ENCODE measurements around the gene TXNRD2. TPM values are rescaled to one million over a fixed set of nuclear protein-coding genes. Genes with fewer than 3 reads are reported as not detected.

The TXNRD2 gene
- total RNA-seq, 1 donor from 2014 or later = 22.9 TPM

DNA sequence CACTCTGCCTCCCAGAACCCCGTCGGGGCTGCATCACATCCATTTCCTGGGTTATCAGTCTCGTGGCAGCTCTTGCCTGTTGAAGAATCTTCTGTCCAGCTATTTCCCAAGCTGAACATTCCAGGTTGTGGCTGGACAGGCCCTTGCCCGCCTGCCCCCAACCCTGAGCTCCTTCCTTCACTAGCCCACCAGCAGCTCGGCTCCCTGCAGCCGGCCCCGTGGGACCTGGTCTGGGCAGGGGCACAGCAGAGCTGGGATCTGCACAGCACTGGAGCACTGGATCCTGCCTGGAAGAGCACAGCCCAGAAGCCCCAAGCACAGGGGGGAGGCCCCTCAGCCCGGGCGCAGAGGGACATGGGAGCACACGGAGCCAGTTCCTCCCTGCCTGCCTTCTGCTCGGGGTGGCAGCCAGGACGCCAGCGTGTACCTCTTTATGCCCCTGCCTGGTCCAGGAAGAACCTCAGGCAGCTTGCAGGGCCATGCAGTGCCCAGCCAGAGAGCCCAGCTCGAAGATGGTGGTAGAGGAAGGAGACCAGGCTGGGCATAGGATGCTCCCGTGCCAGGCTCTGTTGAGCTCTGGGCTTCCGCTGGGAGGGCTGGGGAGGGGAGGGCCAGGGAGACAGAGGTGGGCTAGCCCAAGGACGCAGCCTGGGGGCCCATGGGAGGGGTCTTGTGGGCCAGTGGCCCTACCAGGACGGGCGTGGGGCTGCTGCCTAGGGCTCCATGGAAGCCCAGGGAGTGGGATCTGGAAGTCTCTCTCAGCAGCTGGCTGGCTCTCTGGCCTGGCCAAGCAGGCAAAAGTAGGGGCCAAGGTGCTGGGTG, 70.4 kb downstream of the TXNRD2 start:
- TF ChIP-seq, protein P1, sequence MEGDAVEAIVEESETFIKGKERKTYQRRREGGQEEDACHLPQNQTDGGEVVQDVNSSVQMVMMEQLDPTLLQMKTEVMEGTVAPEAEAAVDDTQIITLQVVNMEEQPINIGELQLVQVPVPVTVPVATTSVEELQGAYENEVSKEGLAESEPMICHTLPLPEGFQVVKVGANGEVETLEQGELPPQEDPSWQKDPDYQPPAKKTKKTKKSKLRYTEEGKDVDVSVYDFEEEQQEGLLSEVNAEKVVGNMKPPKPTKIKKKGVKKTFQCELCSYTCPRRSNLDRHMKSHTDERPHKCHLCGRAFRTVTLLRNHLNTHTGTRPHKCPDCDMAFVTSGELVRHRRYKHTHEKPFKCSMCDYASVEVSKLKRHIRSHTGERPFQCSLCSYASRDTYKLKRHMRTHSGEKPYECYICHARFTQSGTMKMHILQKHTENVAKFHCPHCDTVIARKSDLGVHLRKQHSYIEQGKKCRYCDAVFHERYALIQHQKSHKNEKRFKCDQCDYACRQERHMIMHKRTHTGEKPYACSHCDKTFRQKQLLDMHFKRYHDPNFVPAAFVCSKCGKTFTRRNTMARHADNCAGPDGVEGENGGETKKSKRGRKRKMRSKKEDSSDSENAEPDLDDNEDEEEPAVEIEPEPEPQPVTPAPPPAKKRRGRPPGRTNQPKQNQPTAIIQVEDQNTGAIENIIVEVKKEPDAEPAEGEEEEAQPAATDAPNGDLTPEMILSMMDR (IDR thresholded peaks at IDR 0.05; ENCODE audit: unreplicated experiment) = no peak

DNA sequence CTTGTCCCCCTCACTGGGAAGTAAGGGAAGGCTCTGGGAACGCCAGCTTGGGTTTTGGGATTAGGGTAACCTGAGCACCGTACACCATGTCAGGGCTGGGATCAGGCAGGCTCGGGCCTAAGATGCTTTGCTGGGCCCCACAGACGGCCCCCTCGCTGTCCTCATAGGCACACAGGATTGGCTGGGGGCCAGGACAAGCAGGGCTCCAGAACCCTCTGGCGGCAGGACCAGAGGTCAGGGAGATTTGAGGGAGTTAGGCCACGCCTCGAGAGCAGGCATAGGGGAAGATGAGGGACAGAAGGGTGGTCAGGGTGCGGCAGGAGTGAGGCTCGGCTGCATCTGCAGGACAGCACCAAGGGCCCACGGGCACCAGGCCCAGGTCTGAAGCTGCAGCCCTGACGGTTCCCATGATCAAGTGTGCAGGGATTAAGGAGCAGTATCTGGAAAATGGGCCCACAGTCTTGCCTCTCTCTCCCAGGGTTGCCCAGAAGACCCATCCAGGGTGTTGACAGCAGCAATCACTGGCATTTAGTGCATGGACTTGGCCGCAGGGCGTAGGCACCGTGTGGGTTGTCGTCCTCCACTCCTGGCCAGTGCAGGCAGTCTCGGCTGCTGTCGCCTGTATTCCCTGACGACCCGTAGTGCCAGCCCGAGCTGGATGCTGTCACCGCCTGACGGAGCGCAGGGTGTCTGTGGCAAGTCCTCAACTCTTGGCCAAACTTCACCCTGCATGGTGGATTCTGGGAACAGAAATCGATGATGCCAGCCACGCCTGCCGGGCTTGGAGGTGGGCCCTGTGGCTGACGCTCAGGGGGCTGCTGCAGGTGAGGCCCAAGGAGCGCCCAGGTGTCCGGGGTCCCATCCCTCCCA, 71.2 kb downstream of the TXNRD2 start:
- Mint-ChIP-seq H3K4me1 (peaks cover 9% of the 10 kb centered on the region), H3K27me3 (ENCODE audit: low read depth) (no peaks in the 10 kb centered on the region), H3K27ac (no peak overlapping the region), H3K9me3 (no peaks in the 10 kb centered on the region), H3K4me3 (no peak overlapping the region), H3K36me3 (no peaks in the 10 kb centered on the region)
- TF ChIP-seq, protein P1 (IDR thresholded peaks at IDR 0.05; ENCODE audit: unreplicated experiment) = no peak
- peak in 1 of 2 experiments; percentile 18 for DNase-seq (ENCODE audit: low spot score in 2 of 2, unreplicated experiment in 2 of 2)

More for the DNA sequence above, 70.4 kb downstream of the TXNRD2 start:
- H3K27ac Mint-ChIP-seq = no peak overlapping the region
- no peak overlapping the region for H3K4me3 Mint-ChIP-seq
- peaks cover 7% of the 10 kb centered on the region for H3K4me1 Mint-ChIP-seq
- H3K9me3 Mint-ChIP-seq = no peaks in the 10 kb centered on the region
- H3K27me3 Mint-ChIP-seq (ENCODE audit: low read depth) = no peaks in the 10 kb centered on the region
- peak in 1 of 2 experiments; percentile 11 for DNase-seq (ENCODE audit: low spot score in 2 of 2, unreplicated experiment in 2 of 2)
- no peaks in the 10 kb centered on the region for H3K36me3 Mint-ChIP-seq

DNA sequence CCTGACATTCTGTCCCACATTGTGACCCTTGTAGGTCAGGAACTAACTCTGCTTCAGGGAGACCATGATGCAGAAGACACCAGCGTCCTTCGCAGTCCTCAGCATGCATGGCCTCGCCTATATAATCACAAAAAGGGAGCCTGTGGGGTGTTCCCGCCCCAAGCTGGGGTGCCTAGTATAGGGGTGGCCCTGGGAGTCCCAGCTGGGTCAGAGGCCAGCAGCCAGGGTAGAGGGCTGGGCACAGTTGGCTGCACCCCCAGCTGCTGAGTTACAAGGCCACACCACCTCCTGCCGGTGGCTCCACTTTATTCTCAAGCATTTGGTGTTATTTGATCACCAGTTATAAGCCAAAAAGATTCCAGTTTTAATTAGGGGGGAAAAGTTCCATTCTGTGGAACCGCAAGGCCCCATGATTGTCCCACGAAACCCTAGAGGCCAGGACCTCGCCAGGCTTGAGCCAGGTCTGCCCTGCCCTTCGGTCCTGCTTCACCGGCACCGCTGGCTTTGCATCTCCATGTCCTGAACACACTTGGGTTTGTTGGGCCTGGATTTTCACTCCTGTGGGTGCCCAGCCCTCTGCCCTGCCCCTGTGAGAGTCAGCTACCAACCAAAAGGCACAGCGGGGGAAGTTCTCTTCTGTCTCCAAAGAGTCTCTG, 72.0 kb downstream of the TXNRD2 start:
- DNase-seq (ENCODE audit: low spot score in 2 of 2, unreplicated experiment in 2 of 2) = peak in 1 of 2 experiments; percentile 7
- H3K4me3 Mint-ChIP-seq = no peak overlapping the region
- TF ChIP-seq, protein P1 (IDR thresholded peaks at IDR 0.05; ENCODE audit: unreplicated experiment) = no peak
- peaks cover 13% of the 10 kb centered on the region for H3K4me1 Mint-ChIP-seq
- H3K9me3 Mint-ChIP-seq = no peaks in the 10 kb centered on the region
- H3K27ac Mint-ChIP-seq = no peak overlapping the region
- H3K27me3 Mint-ChIP-seq (ENCODE audit: low read depth) = no peaks in the 10 kb centered on the region
- no peaks in the 10 kb centered on the region for H3K36me3 Mint-ChIP-seq

DNA sequence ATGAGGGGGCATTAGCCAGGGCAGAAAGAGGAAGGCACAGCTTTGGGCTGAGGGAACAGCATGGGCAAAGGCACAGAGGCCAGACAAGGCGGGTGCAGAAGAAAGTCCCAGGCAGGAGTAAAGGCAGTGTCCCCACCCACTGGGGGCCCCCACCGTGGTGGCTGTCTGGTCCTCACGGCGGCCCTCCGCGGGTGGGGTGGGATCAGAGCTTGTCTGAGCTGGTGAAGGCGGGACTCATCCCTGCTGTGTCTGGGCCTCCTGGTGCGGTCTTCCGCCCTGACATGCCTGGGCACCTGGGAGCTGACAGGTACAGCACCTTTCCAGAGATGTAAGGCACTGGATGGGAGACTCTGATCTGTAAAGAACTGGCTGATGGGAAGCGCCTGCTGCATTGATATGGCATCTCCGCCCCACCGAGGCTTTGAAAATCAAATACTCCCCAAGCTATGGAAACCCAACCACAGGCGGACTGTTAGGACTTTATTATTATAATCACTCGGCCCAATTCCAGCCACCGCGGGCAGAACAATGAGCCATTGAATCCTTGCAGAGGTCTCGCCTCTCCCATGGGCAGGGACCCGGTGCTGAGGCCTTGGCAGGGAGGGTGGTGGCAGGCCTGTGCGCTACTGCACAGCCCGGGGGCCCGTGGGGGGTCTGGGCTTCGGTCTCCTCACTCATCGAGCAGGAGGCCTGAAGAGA, 72.7 kb downstream of the TXNRD2 start:
- Mint-ChIP-seq H3K27me3 (ENCODE audit: low read depth) (no peaks in the 10 kb centered on the region), H3K4me3 (no peak overlapping the region), H3K27ac (no peak overlapping the region), H3K4me1 (peaks cover 14% of the 10 kb centered on the region), H3K36me3 (no peaks in the 10 kb centered on the region), H3K9me3 (no peaks in the 10 kb centered on the region)
- DNase-seq (ENCODE audit: low spot score in 2 of 2, unreplicated experiment in 2 of 2) = peak in 1 of 2 experiments; percentile 20
- TF ChIP-seq, protein P1 (IDR thresholded peaks at IDR 0.05; ENCODE audit: unreplicated experiment) = no peak

DNA sequence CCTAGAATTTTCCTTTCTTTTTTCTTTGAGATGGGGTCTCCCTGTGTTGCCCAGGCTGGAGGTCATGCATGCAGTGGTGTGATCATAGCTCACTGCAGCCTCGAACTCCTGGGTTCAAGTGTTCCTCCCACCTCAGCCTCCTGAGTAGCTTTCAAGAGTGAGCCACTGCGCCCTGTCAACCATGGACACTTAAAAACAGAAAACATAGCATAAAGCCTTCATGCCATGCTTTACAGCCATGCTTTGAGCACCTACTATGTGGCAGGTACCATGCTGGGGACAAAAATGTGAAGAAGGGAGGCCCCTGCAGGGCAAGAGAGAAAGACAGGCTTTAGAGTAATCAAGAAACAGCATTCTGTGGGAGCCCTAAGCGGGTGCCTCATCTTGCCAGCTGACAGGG, 73.3 kb downstream of the TXNRD2 start:
- TF ChIP-seq, protein P1 (IDR thresholded peaks at IDR 0.05; ENCODE audit: unreplicated experiment) = no peak
- Mint-ChIP-seq H3K9me3 (no peaks in the 10 kb centered on the region), H3K4me1 (peaks cover 14% of the 10 kb centered on the region), H3K4me3 (no peak overlapping the region), H3K27me3 (ENCODE audit: low read depth) (no peaks in the 10 kb centered on the region), H3K36me3 (no peaks in the 10 kb centered on the region), H3K27ac (no peak overlapping the region)
- no peak for DNase-seq (ENCODE audit: low spot score in 2 of 2, unreplicated experiment in 2 of 2)
